ENCODE results near the gene PTGIS.

PTGIS gene

GRCh38 chr20:49483018-49483695 is 84.8 kb downstream of the PTGIS start:
- H3K36me3 ChIP-seq, result no peaks in the 10 kb centered on the region; the same call in 1 of the 2 replicates
- peak overlapping the region; percentile 79 for H3K4me3 ChIP-seq (ENCODE audit: low read depth, low read length)
- DNase-seq, result no peak
- H3K27me3 ChIP-seq, result no peaks in the 10 kb centered on the region
- no peaks in the 10 kb centered on the region for H3K9me3 ChIP-seq
- H3K4me1 ChIP-seq, result 0 out of 2 replicates have a peak, but pooled peaks cover 3% of the 10 kb centered on the region
- TF ChIP-seq, protein P1, sequence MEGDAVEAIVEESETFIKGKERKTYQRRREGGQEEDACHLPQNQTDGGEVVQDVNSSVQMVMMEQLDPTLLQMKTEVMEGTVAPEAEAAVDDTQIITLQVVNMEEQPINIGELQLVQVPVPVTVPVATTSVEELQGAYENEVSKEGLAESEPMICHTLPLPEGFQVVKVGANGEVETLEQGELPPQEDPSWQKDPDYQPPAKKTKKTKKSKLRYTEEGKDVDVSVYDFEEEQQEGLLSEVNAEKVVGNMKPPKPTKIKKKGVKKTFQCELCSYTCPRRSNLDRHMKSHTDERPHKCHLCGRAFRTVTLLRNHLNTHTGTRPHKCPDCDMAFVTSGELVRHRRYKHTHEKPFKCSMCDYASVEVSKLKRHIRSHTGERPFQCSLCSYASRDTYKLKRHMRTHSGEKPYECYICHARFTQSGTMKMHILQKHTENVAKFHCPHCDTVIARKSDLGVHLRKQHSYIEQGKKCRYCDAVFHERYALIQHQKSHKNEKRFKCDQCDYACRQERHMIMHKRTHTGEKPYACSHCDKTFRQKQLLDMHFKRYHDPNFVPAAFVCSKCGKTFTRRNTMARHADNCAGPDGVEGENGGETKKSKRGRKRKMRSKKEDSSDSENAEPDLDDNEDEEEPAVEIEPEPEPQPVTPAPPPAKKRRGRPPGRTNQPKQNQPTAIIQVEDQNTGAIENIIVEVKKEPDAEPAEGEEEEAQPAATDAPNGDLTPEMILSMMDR (IDR thresholded peaks at IDR 0.05; ENCODE audit: low read depth, low read length), result no peak

GRCh38 chr20:49482621-49483017 is 85.3 kb downstream of the PTGIS start, which contains the start of gene KCNB1:
Gene KCNB1 (minus strand): TSS chr20:49482668. CDS start chr20:49482480, 188 bp downstream.
- no peak for DNase-seq
- peak within 1 kb of the TSS; percentile 79 for H3K4me3 ChIP-seq (ENCODE audit: low read depth, low read length)

DNA sequence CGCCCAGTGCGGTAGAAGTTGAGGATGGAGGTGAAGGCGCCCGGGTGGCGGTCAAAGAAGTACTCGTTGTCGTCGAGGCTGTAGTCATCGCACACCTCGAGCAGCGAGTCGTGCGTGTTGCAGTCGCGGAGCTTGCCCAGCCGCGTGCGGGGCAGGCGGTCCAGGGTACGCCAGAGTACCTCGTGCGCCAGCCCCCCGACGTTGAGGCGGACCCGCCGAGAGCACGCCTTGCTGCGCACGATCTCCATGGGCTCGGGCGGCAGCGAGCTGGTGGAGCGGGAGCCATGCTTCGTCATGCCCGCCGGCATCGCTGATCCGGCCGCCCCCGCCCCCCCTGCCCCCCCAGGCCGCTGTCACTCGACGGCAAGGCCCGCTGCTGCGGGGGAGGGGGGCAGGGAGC is 85.8 kb downstream of the PTGIS start:
- Histone ChIP-seq H3K9me3 (no peaks in the 10 kb centered on the region), H3K4me3 (ENCODE audit: low read depth, low read length) (no peak overlapping the region), H3K4me1 (0 out of 2 replicates have a peak, but pooled peaks cover 3% of the 10 kb centered on the region), H3K27me3 (no peaks in the 10 kb centered on the region), H3K36me3 (no peaks in the 10 kb centered on the region; the same call in 1 of the 2 replicates)
- no peak for DNase-seq
- TF ChIP-seq, protein P1 (IDR thresholded peaks at IDR 0.05; ENCODE audit: low read depth, low read length), result no peak

More at GRCh38 chr20:49482621-49483017, 85.3 kb downstream of the PTGIS start, which contains the start of gene KCNB1:
- no peaks in the 10 kb centered on the region for H3K27me3 ChIP-seq
- no peaks in the 10 kb centered on the region; the same call in 1 of the 2 replicates for H3K36me3 ChIP-seq
- TF ChIP-seq, protein P1 (IDR thresholded peaks at IDR 0.05; ENCODE audit: low read depth, low read length), result no peak
- H3K4me1 ChIP-seq, result 0 out of 2 replicates have a peak, but pooled peaks cover 3% of the 10 kb centered on the region
- no peaks in the 10 kb centered on the region for H3K9me3 ChIP-seq

- H3K9me3 ChIP-seq, result no peaks in the 10 kb centered on the region
- no peaks in the 10 kb centered on the region for H3K27me3 ChIP-seq
- no peaks in the 10 kb centered on the region; the same call in 1 of the 2 replicates for H3K36me3 ChIP-seq
- TF ChIP-seq, protein P1 (IDR thresholded peaks at IDR 0.05; ENCODE audit: low read depth, low read length), result no peak
- H3K4me1 ChIP-seq, result peaks cover 3% of the 10 kb centered on the region; the same call in 1 of the 2 replicates
- no peak for DNase-seq
- H3K4me3 ChIP-seq (ENCODE audit: low read depth, low read length), result no peak overlapping the region
These were observed 86.8 kb downstream of the PTGIS start for GRCh38 chr20:49481116-49481515.

GRCh38 chr20:49480236-49480635 is 87.7 kb downstream of the PTGIS start:
- Histone ChIP-seq H3K4me1 (peaks cover 12% of the 10 kb centered on the region), H3K4me3 (ENCODE audit: low read depth, low read length) (no peak overlapping the region), H3K9me3 (no peaks in the 10 kb centered on the region), H3K27me3 (no peaks in the 10 kb centered on the region), H3K36me3 (no peaks in the 10 kb centered on the region; the same call in 1 of the 2 replicates)
- TF ChIP-seq, protein P1 (IDR thresholded peaks at IDR 0.05; ENCODE audit: low read depth, low read length), result no peak
- no peak for DNase-seq

DNA sequence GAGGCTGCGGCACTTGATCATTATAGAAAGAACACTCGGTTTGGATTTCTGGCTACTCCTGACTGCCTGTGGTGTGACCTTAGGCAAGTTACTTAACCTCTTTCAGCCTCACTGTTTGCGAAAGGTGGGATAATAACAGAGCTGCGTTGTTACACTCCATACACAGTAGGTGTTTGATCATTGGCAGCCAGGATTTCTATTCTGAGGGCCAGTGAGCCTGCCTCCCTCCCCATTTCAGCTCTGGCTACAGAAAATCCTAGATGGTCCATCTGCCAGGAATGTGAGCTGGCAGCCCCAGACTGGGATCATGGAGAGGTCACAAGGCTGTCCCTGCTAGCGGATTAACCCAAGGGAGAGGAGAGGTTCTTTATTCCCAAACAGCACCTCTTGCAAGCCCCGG is 88.2 kb downstream of the PTGIS start:
- Histone ChIP-seq H3K27me3 (no peaks in the 10 kb centered on the region), H3K36me3 (no peaks in the 10 kb centered on the region; the same call in 1 of the 2 replicates), H3K4me1 (peaks cover 12% of the 10 kb centered on the region), H3K9me3 (no peaks in the 10 kb centered on the region), H3K4me3 (ENCODE audit: low read depth, low read length) (no peak overlapping the region)
- no peak for DNase-seq
- TF ChIP-seq, protein P1 (IDR thresholded peaks at IDR 0.05; ENCODE audit: low read depth, low read length), result no peak

All from BE2C (cell line).